Neural progenitor cell (in vitro differentiated cells): ENCODE data around the gene ZNF578.

Source experiments
- CTCF ChIP-seq: fragments of 200-600 bp; sonication (generic); IDR thresholded peaks from 2 replicates; pipeline ENCODE4 v1.5.1; 2017; ENCODE audit warnings: antibody characterized with exemption, mild to moderate bottlenecking
- EZH2phosphoT487 ChIP-seq: fragments of 200-600 bp; sonication (generic); IDR thresholded peaks from 2 replicates; pipeline ENCODE4 v1.6.1; 2017; ENCODE audit warnings: antibody characterized with exemption

- TF ChIP-seq CTCF (no peak), EZH2phosphoT487 (no peak)
These were observed at the start of gene ZNF578 for GRCh38 chr19:52453324-52454094.
